Prostate gland (tissue), 2 donors: ENCODE measurements around the gene C6orf47.

Experiments used
- POLR2A ChIP-seq: fragments of 450-650 bp; IDR thresholded peaks from one replicate; pipeline ENCODE4 v1.6.1; 2016; ENCODE audit warnings: antibody characterized with exemption, mild to moderate bottlenecking
- TF ChIP-seq, protein P1 (sequence below), 4 experiments: fragments of 200-600 bp in 2 of 4; fragments of 450-650 bp in 2 of 4; sonication (generic) in 2 of 4; IDR thresholded peaks; 1 replicate in 3 of 4; 2 replicates in 1 of 4; pipeline ENCODE4 v1.5.1; 2016 to 2019; ENCODE audit warnings: antibody characterized with exemption in 4 of 4, mild to moderate bottlenecking in 2 of 4, moderate library complexity in 2 of 4

DNA sequence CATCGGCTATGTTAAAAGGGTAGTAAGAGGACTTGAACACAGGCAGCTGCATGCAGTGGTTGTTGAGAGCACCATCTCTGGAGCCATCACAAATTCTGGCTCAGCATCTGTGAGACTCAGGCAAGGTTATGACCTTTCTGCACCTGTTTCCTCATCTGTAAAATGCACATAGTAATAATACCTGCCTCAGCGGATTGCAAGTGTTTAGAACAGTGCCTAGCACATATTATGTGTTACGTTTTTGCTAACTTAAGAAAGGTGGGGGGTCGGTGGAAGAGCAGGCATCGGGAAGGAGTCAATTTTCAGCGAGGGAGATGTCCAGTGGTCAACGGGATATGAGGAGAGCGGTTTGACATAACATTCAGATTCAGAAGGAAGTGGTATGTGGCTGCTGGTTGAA, 17.4 kb upstream of the C6orf47 start:
- TF ChIP-seq, protein P1, sequence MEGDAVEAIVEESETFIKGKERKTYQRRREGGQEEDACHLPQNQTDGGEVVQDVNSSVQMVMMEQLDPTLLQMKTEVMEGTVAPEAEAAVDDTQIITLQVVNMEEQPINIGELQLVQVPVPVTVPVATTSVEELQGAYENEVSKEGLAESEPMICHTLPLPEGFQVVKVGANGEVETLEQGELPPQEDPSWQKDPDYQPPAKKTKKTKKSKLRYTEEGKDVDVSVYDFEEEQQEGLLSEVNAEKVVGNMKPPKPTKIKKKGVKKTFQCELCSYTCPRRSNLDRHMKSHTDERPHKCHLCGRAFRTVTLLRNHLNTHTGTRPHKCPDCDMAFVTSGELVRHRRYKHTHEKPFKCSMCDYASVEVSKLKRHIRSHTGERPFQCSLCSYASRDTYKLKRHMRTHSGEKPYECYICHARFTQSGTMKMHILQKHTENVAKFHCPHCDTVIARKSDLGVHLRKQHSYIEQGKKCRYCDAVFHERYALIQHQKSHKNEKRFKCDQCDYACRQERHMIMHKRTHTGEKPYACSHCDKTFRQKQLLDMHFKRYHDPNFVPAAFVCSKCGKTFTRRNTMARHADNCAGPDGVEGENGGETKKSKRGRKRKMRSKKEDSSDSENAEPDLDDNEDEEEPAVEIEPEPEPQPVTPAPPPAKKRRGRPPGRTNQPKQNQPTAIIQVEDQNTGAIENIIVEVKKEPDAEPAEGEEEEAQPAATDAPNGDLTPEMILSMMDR (IDR thresholded peaks at IDR 0.05), result no peak
- no peak for TF ChIP-seq POLR2A
